ENCODE measurements around the gene RALGDS.

The RALGDS gene

DNA sequence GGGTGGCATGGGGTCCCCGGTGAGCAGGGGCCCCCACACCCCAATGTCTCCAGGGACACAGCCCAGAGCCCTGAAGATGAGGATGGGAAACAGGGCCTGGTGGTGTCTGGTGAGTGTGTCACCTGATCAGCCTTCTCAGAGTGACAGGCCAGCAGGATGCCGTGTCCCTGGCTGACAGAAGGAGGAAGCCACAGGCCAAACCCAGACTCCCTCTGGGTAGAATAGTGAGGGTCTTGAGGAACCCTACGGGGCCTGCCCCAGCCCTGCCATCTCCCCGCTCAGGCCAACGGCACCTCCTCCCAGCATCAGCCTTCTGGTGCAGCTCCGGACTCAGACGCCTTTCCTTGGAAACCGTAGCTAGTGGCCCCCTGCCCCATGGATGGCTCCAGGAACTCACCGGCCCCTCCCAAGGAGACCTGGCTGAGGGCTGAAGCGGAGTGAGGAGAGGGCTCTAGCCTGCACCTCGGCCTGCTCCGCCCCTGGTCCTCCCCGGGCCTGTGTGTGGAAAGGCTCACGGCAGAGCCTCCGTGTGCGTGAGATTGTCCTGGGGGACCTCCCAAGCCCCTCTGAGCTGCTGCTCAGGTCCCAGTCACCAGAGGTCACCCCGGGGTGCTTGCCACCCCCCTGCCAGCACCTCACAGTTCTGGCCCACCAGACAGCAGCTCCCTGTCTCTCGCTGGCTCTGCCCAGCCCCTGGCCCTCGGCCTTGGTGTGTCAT is 6.0 kb downstream of the RALGDS start:
- peaks cover 57% of the 10 kb centered on the region for H3K4me1 ChIP-seq (ENCODE audit: control insufficient read depth, insufficient read depth, low read length)
- H3K9ac ChIP-seq (ENCODE audit: low read depth, low read length), result peak overlapping the region; percentile 51
- H3K4me2 ChIP-seq (ENCODE audit: low read length), result peak overlapping the region; percentile 22
- H3K4me3 ChIP-seq (ENCODE audit: low read length), result no peak overlapping the region
- H3K9me3 ChIP-seq (replicated peaks; ENCODE audit: low read length), result no peaks in the 10 kb centered on the region
- H3K36me3 ChIP-seq (ENCODE audit: insufficient read depth, low read length), result peaks cover 3% of the 10 kb centered on the region
- H3K27me3 ChIP-seq (ENCODE audit: control insufficient read depth, insufficient read depth, low read length), result peaks cover 6% of the 10 kb centered on the region

DNA sequence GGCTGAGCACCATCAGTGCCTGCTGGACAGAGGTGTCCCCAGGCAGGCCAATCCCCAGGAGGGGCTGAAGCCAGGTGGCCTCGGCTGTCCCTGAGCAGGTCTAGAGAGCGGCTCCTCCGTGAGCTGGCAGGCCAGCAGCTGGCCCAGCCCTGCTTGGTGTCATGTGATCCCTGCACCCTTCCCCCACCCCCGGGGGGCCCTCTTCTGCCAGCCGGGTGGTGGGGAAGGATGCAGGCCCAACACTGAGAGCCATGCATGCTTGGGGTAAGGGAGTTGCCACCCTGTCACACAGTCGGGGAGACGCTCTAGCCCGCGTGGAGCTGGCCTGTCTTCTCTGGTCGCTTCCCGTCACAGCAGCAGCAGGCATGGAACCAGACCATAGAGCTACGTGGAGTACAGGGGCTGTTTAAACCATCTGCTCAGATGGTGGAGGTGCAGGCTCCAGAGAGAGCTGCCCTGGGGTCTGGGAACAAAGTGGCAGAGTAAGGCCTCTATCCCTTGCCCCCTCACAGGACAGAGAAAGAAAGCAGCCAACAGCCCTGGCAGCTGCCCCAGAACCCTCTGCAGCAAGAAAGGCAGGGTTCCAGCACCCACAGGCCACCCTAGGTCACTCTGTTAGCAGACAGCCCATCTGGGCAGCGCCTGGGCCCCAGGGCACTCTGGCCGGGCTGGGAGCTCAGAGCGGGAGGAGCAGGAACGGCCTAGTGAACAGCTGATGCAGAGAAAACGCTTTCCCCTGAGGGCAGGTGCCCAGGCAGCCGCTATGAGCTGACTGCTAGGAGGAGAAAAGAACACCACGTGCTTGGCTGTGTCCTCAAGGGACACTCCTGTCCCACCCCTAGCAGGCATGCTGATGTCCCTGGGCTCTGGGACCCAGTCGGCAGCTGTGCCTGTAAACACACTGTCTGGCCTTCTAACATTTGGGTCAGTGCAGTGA is 6.8 kb downstream of the RALGDS start:
- peaks cover 5% of the 10 kb centered on the region for H3K36me3 ChIP-seq (ENCODE audit: insufficient read depth, low read length)
- no peaks in the 10 kb centered on the region for H3K9me3 ChIP-seq (replicated peaks; ENCODE audit: low read length)
- peaks cover 49% of the 10 kb centered on the region for H3K4me1 ChIP-seq (ENCODE audit: control insufficient read depth, insufficient read depth, low read length)
- peak overlapping the region; percentile 45 for H3K4me2 ChIP-seq (ENCODE audit: low read length)
- H3K27me3 ChIP-seq (ENCODE audit: control insufficient read depth, insufficient read depth, low read length), result peaks cover 6% of the 10 kb centered on the region
- no peak overlapping the region for H3K4me3 ChIP-seq (ENCODE audit: low read length)
- H3K9ac ChIP-seq (ENCODE audit: low read depth, low read length), result peak overlapping the region; percentile 13

DNA sequence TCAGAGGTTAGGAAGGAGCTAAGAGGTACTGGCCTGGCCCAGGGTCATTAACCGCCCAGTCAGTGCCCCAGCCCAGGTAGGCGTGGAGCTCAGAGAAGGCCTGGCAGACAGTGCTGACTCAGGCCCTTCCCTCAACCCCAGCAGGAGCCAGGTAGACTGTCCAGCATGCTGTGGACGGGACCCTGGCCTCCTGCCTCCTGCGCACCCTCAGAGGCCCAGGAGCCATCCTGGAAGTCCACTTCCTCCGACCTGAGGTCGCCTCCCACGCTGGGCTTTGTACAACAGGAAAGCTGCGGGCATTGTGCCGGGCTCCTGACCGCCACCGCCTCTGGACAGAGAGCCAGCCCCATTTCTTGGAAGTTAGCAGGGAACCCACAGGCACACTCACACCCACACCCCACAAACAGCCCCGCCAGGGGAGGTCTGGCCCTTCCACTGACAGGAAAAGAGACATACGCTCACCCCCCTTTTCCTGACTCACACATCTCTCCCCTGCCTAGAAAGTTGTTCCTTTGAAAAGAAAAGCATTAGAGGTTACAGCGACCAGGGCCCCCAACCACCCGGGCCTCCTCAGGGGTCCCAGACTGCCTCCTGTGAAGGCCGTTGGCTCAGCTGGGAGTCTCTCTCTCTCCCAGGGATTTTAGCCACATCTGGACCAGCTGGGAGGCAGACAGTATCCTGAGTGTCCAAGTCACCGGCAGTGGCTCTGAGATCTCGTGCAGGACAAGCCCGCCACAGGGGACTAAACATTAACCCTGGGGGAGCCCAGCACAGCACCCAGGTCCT is 7.7 kb downstream of the RALGDS start:
- no peak overlapping the region for H3K4me3 ChIP-seq (ENCODE audit: low read length)
- H3K36me3 ChIP-seq (ENCODE audit: insufficient read depth, low read length), result peaks cover 10% of the 10 kb centered on the region
- no peaks in the 10 kb centered on the region for H3K9me3 ChIP-seq (replicated peaks; ENCODE audit: low read length)
- peaks cover 46% of the 10 kb centered on the region for H3K4me1 ChIP-seq (ENCODE audit: control insufficient read depth, insufficient read depth, low read length)
- H3K4me2 ChIP-seq (ENCODE audit: low read length), result peak overlapping the region; percentile 45
- H3K9ac ChIP-seq (ENCODE audit: low read depth, low read length), result peak overlapping the region; percentile 13
- no peaks in the 10 kb centered on the region for H3K27me3 ChIP-seq (ENCODE audit: control insufficient read depth, insufficient read depth, low read length)

DNA sequence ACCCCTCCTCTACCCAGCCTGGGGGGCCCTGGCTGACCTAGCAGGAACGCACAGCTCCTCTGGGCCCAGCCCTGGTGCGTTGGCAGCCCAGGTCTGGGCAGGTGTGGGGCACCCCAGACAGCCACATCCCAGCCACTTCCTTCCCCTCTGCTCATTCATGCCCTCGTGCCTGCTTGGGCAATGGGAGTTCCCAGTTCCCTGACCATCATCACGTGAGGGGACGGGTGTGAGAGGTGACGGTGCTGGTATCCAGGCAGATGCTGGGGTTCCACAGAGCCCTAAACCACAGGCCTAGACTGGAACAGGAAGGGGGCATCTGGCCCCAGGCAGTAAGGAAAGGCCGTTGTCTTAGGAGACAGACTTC is 8.4 kb downstream of the RALGDS start:
- Histone ChIP-seq H3K9ac (ENCODE audit: low read depth, low read length) (no peak overlapping the region), H3K9me3 (replicated peaks; ENCODE audit: low read length) (no peaks in the 10 kb centered on the region)

DNA sequence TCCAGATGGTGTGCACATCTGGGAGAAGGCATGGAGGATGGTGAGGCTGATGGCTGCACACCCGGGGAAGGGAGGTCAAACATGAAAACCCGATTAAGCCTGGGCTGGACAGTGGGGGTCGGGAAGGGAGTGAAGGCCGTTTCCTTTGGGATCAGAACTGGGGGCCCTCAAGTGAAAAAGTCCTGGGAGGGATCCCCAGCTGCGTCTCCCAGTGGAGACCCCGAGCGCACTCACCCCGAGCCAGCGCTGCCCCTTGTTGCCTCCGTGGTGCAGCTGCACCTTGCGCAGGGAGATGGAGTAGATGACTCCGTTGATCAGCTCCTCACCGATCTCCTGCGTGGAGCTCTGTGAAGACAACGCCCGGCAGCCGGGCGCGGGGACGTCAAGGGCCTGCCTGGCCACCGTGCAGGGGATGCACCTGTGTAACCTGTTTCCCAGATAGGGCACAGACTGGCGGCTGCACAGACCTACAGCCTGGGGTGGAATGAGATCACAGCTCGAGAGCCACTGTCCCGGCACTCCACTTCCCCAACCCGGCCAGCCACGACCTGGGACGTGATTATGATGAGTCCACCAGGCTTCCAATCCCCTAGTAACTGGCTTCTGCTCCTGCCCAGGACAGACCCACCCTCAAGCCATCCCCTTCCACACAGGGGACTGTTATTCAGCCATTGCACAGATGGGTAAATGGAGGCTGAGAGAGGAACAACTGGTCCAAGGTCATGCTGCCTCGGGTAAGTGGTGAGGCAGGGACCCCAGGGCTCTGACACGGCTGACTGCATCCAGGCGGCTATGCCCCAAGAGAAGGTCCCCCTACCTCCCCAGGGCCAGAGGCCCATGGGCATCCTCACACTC is 9.0 kb downstream of the RALGDS start:
- no peaks in the 10 kb centered on the region for H3K27me3 ChIP-seq (ENCODE audit: control insufficient read depth, insufficient read depth, low read length)
- no peak overlapping the region for H3K4me3 ChIP-seq (ENCODE audit: low read length)
- no peaks in the 10 kb centered on the region for H3K9me3 ChIP-seq (replicated peaks; ENCODE audit: low read length)
- peaks cover 39% of the 10 kb centered on the region for H3K4me1 ChIP-seq (ENCODE audit: control insufficient read depth, insufficient read depth, low read length)
- H3K36me3 ChIP-seq (ENCODE audit: insufficient read depth, low read length), result peaks cover 23% of the 10 kb centered on the region
- H3K9ac ChIP-seq (ENCODE audit: low read depth, low read length), result no peak overlapping the region
- no peak overlapping the region for H3K4me2 ChIP-seq (ENCODE audit: low read length)

More for the DNA sequence above, 8.4 kb downstream of the RALGDS start:
- Histone ChIP-seq H3K36me3 (ENCODE audit: insufficient read depth, low read length) (peaks cover 17% of the 10 kb centered on the region), H3K4me2 (ENCODE audit: low read length) (no peak overlapping the region), H3K4me3 (ENCODE audit: low read length) (no peak overlapping the region), H3K4me1 (ENCODE audit: control insufficient read depth, insufficient read depth, low read length) (peaks cover 43% of the 10 kb centered on the region), H3K27me3 (ENCODE audit: control insufficient read depth, insufficient read depth, low read length) (no peaks in the 10 kb centered on the region)

DNA sequence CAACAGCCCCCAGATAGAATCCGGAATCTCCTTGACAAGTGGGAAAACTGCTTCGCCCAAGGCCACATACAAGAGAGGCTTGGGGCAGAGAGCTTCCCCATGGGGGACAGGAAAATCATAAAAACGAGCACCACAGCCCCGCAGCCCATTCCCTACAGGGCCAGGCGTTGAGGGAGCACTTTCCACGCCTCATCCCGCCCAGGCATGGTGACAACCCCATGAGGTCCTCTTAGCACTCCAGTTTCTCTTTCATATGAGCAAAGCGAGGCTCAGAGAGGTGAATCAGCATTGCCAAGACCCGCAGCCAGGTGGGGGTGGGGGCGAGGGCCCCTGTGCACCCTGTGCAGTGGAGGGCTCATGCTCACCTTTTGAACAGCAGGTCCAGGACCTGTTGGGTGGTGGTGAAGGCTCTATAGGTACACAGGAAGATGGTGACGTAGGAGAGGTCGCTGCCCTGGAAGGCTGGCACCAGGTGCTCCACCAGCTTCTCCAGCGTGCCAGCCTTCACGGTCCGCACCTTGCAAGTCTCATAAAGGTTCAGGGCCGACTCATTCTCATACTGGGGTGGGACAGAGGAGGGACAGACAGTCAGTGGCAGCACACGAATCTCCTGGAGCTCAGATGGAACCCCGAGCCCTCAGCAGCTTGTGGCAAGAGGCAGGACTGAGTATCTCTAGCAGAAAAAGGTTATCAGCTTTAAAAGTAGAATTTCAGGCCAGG is 10.9 kb downstream of the RALGDS start:
- H3K4me3 ChIP-seq (ENCODE audit: low read length), result no peak overlapping the region
- H3K9ac ChIP-seq (ENCODE audit: low read depth, low read length), result no peak overlapping the region
- H3K36me3 ChIP-seq (ENCODE audit: insufficient read depth, low read length), result peaks cover 31% of the 10 kb centered on the region
- H3K4me2 ChIP-seq (ENCODE audit: low read length), result no peak overlapping the region
- no peaks in the 10 kb centered on the region for H3K9me3 ChIP-seq (replicated peaks; ENCODE audit: low read length)
- H3K27me3 ChIP-seq (ENCODE audit: control insufficient read depth, insufficient read depth, low read length), result no peaks in the 10 kb centered on the region
- H3K4me1 ChIP-seq (ENCODE audit: control insufficient read depth, insufficient read depth, low read length), result peaks cover 26% of the 10 kb centered on the region

DNA sequence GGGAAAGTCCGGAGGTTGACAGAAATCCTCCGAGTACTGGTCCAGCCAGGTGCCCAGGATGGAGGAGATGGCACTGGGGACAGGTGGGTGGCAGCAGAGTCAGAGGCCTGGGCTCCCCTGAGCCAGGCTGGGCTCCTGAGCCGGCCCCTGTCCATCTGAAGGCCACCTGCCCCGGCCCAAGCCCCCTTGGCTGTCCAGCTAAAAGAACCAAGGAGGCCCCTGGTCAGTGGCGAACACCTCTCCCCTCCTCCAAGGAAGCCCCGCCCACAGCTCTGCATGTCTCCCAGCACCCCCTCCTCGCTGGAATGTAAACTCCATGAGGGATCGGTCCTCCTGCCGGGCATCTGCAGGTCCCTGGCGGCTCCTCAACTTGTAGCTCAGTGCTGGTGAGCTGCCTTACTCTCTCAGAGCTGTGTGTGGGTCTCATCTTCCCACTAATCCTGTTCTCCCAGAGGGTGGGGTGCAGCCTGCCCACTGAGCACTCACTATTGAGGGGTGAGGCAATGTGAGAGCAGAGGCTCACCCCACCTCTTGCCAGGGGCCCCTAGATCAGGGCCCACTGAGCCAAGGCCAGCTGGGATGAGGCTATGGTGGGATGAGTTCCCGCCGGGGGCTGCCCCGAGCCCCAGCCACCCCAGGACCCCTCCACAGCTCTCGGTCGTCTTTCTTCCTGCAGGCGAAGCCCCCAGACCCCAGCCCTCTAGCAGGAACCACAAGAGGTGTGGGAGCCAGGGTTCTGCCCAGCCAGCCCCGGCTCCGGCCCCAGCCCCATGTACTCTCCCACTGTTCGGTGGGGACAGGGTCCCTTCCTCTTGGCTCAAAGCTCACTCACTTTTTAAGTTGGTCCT is 12.0 kb downstream of the RALGDS start:
- Histone ChIP-seq H3K9me3 (replicated peaks; ENCODE audit: low read length) (no peaks in the 10 kb centered on the region), H3K9ac (ENCODE audit: low read depth, low read length) (no peak overlapping the region), H3K4me3 (ENCODE audit: low read length) (no peak overlapping the region), H3K36me3 (ENCODE audit: insufficient read depth, low read length) (peaks cover 31% of the 10 kb centered on the region), H3K4me2 (ENCODE audit: low read length) (no peak overlapping the region), H3K27me3 (ENCODE audit: control insufficient read depth, insufficient read depth, low read length) (no peaks in the 10 kb centered on the region), H3K4me1 (ENCODE audit: control insufficient read depth, insufficient read depth, low read length) (peaks cover 15% of the 10 kb centered on the region)

DNA sequence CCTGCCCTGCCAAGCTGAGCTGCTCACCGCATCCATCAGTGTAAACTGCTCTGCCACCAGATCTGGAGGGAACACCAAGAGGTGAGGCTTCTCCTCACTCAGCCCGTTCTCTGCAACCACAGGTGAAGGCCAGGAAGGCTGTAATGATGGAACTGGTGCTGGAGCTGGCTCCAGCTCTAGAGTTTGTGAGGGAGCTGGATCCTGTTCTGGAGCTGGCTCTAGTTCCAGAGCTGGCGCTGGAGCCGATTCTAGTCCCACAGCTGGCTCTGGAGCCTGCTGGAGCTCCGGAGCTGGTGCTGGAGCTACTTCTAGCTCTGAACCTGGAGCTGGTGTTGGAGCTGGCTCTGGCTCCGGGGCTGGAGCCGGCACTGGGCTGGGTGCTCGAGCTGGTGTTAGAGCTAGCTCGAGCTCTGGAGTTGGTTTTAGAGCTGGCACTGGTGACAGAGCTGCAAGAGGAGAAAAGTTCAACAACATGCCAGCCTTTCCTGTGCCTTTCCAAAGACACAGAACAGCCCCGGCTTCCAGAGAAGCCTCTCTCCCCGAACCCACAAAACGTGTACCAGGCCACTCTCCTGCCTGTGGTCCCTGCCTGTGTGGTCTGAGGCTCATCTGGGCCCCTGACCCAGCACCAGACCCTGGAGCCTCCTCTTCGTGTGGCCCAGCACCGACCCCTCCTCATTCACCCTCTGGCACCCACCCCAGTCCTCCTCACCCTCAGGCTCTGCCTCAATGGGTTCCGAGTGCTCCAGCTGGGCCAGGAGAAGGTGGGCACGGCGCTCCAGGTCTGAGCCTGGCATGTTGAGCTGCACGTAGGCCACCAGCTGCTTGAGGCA is 12.9 kb downstream of the RALGDS start:
- H3K27me3 ChIP-seq (ENCODE audit: control insufficient read depth, insufficient read depth, low read length), result no peaks in the 10 kb centered on the region
- H3K9me3 ChIP-seq (replicated peaks; ENCODE audit: low read length), result no peaks in the 10 kb centered on the region
- H3K9ac ChIP-seq (ENCODE audit: low read depth, low read length), result no peak overlapping the region
- no peak overlapping the region for H3K4me3 ChIP-seq (ENCODE audit: low read length)
- peaks cover 31% of the 10 kb centered on the region for H3K36me3 ChIP-seq (ENCODE audit: insufficient read depth, low read length)
- no peak overlapping the region for H3K4me2 ChIP-seq (ENCODE audit: low read length)
- peaks cover 7% of the 10 kb centered on the region for H3K4me1 ChIP-seq (ENCODE audit: control insufficient read depth, insufficient read depth, low read length)

DNA sequence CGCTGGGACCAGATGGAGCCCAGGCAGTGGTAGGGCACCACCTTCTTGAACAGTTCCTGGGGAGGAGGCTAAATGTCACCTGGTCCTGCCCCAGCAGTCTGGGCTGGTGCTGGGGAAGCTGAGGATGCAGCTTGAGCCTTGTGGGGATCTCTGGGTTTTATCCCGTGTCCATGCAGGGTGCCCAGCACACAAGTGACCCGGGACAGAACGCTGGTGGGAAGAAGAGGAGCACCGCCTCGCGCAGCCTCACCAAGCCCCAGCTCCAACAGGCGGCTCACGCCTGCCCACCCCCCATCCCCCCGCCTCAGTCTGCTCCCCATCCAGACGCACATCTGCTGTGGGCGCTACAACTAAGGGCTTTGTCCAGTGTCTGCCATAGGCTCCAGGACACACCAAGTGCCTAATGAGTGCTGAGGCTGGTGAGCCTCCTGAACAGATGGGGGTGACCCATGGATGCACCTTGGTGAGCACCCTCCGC is 13.8 kb downstream of the RALGDS start:
- no peak overlapping the region for H3K4me2 ChIP-seq (ENCODE audit: low read length)
- no peak overlapping the region for H3K9ac ChIP-seq (ENCODE audit: low read depth, low read length)
- peaks cover 39% of the 10 kb centered on the region for H3K36me3 ChIP-seq (ENCODE audit: insufficient read depth, low read length)

More for the DNA sequence above, 13.8 kb downstream of the RALGDS start:
- no peaks in the 10 kb centered on the region for H3K4me1 ChIP-seq (ENCODE audit: control insufficient read depth, insufficient read depth, low read length)
- H3K4me3 ChIP-seq (ENCODE audit: low read length), result no peak overlapping the region
- H3K9me3 ChIP-seq (replicated peaks; ENCODE audit: low read length), result no peaks in the 10 kb centered on the region
- H3K27me3 ChIP-seq (ENCODE audit: control insufficient read depth, insufficient read depth, low read length), result no peaks in the 10 kb centered on the region

All from skeletal muscle satellite cell (primary cell).